GM12872 (cell line): ENCODE results near the gene UBE2D3.

ENCODE experiments used
- TF ChIP-seq, protein P1 (sequence below): IDR thresholded peaks from 3 replicates; pipeline ENCODE4 v1.5.1; 2011; ENCODE audit warnings: low read depth, mild to moderate bottlenecking, low read length, moderate library complexity; ENCODE audit not compliant: insufficient read depth

The UBE2D3 gene

DNA sequence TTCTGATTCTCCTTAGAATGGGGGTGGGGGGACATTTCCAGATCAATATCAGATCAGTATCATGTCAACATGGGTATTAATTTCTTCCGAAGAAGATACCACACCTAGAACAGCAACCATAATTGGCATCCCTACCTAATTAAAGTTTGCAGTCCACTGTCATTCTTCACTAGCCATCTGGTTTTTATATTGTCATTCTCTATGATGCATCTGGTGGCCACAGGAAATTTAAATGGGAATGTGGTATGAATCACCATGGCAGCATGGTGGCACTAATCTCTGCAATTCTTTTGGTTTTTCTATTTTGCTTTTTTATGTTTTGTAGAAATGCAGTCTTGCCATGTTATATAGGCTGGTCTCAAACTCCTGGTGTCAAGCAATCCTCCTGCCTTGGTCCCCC, 16.6 kb upstream of the UBE2D3 start:
- TF ChIP-seq, protein P1, sequence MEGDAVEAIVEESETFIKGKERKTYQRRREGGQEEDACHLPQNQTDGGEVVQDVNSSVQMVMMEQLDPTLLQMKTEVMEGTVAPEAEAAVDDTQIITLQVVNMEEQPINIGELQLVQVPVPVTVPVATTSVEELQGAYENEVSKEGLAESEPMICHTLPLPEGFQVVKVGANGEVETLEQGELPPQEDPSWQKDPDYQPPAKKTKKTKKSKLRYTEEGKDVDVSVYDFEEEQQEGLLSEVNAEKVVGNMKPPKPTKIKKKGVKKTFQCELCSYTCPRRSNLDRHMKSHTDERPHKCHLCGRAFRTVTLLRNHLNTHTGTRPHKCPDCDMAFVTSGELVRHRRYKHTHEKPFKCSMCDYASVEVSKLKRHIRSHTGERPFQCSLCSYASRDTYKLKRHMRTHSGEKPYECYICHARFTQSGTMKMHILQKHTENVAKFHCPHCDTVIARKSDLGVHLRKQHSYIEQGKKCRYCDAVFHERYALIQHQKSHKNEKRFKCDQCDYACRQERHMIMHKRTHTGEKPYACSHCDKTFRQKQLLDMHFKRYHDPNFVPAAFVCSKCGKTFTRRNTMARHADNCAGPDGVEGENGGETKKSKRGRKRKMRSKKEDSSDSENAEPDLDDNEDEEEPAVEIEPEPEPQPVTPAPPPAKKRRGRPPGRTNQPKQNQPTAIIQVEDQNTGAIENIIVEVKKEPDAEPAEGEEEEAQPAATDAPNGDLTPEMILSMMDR: no peak

DNA sequence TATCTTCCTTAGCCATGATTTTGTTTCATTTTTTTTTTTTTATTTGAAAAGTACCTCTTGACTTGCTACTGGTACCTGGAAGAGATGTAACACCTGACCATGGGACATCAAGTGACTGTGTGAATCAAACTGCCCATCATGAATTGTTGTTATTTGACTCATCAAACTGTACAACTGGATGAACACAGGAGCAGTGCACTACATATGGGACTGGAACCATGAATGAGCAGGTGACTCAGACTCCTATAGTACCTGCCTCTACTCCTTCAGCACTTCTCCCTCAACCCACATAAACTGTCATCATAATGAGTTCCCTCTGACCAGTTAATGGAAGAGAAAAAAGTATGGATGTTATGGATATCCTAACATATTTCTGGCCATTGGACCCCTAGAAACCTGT, 15.9 kb upstream of the UBE2D3 start:
- TF ChIP-seq, protein P1: no peak

DNA sequence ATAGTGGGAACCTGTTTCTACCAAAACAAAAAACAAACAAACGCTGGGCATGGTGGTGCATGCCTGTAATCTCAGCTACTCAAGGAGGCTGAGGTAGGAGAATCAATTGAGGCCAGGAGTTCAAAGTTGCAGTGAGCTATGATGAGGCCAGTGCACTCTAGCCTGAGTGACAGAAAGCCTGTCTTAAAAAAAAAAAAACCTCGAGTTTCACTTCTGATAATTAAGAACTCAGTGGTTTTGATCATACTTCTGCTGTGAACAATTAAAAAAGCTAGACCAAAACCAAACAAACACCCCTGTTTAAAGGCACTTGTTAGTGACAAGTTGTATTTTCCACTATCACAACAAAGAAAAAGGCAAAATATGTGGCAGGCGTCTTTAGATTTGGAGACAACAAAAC, 15.0 kb upstream of the UBE2D3 start:
- TF ChIP-seq, protein P1: no peak

DNA sequence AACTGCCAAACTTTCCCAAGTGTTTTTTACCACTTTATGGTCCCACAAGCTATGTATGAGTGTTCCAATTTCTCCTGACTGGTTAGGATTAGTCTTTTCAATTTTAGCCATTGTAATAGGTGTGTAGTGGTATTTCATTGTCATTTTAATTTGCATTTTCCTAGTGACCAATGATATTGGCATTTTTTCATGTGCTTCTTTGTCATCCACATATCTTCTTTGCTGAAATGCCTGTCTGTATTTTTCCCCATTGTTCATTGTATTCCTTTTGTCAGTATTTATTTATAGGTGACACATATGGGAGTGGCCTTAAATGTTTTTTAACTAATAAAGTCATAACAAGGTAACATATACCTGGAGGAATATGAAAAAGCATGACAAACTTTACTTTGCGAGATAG, 9.2 kb upstream of the UBE2D3 start:
- TF ChIP-seq, protein P1: no peak

DNA sequence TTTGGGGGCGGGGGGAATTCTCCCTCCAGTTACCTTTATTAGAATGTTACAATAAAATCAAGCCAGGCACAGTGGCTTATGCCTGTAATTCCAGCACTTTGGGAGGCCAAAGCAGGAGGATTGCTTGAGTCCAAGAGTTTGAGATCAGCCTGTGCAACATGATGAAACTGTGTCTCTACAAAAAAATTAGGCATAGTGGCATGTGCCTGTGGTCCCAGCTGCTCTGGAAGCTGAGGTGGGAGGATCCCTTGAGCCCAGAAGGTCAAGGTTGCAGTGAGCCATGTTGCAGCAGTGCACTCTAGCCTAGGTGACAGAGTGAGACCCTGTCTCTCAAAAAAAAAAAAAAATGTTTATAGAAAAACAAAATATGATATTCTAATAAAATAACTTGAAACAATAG, 5.3 kb upstream of the UBE2D3 start:
- TF ChIP-seq, protein P1: no peak

DNA sequence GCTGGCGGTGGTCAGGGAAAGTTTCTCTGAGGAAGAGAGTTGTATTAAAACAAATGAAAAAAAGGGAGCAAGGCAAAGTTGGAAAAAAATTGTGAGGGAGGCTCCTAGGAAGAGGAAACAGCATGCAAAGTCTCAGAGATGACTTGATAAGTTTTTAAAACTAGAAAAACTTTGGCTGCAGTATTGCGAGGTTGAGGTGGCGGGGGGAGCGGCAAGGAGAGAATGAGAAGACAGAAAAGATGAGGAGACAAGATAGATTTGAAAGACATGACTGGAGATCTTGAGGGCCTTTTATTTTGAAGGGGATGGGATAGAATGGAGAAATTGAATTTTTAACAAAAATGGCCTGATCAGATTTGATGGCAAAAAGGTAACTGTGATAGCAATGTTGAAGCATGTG, 4.8 kb upstream of the UBE2D3 start:
- TF ChIP-seq, protein P1: no peak

DNA sequence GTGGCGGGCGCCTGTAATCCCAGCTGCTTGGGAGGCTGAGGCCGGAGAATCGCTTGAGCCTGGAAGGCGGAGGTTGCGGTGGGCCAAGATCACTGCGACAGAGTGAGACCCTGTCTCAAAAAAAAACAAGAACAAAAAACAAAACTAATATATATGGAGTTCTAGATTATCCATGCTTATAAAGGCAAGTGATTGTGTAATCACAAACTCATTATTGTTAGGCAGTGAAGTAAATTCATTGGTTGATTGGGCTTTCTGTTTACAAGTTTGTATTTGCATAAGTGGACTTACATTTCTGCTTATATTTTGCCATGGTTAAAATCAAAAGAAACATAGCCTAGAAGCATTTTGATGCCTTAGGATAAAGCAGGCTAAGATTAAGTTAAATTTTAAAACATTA, 2.5 kb upstream of the UBE2D3 start:
- TF ChIP-seq, protein P1: no peak

DNA sequence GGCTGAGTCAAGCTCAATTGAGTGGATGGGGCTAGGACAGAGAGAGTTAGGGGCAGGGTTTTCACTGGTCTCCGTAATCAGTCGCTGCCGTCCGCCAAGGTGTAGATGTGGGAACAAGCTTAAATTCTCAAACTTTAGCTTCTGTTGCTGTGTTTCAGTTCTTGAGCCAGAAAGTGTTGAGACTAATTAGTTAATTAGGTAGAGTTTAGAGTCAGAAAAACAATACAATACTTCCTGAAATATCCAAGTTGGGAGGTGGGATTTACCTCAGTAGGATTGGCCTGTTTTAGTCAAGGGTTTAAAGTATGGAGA, 1.1 kb upstream of the UBE2D3 start:
- TF ChIP-seq, protein P1: no peak
